Smooth muscle cell (in vitro differentiated cells): Measurements from ENCODE around the gene ESRRB. TPM values are rescaled to one million over a fixed set of nuclear protein-coding genes. Genes with fewer than 3 reads are reported as not detected.
A peak's percentile ranks its signal among the peaks of the same experiment; 100 is the strongest.

ENCODE experiments used
- DNase-seq: peaks from one replicate; lab custom pipeline; 2025; ENCODE audit not compliant: unreplicated experiment; lab: John Stamatoyannopoulos, UW
- H2AFZ ChIP-seq: fragments of 200-600 bp; sonication (generic); 2 replicates; pipeline ENCODE4 v1.6.0; 2016; ENCODE audit warnings: antibody characterized with exemption, low read depth, mild to moderate bottlenecking
- H3F3A ChIP-seq: fragments of 200-600 bp; sonication (generic); 2 replicates; pipeline ENCODE4 v1.6.0; 2017; ENCODE audit warnings: antibody characterized with exemption, low read depth
- H3K27ac ChIP-seq: fragments of 200-600 bp; sonication (generic); 2 replicates; pipeline ENCODE4 v1.5.1; 2016; ENCODE audit warnings: low read depth, mild to moderate bottlenecking
- H3K27me3 ChIP-seq: fragments of 200-600 bp; sonication (generic); 2 replicates; pipeline ENCODE4 v1.6.1; 2016; ENCODE audit warnings: low read depth, mild to moderate bottlenecking
- H3K36me3 ChIP-seq: fragments of 200-600 bp; sonication (generic); 2 replicates; pipeline ENCODE4 v1.5.1; 2016; ENCODE audit warnings: low read depth
- H3K4me1 ChIP-seq: fragments of 200-600 bp; sonication (generic); 2 replicates; pipeline ENCODE4 v1.5.1; 2016; ENCODE audit warnings: low read depth
- H3K4me2 ChIP-seq: fragments of 200-600 bp; sonication (generic); 2 replicates; pipeline ENCODE4 v1.6.0; 2016; ENCODE audit warnings: mild to moderate bottlenecking
- H3K4me3 ChIP-seq: fragments of 200-600 bp; sonication (generic); 2 replicates; pipeline ENCODE4 v1.5.1; 2016; ENCODE audit warnings: mild to moderate bottlenecking
- H3K79me2 ChIP-seq: fragments of 200-600 bp; sonication (generic); 2 replicates; pipeline ENCODE4 v1.6.0; 2016; ENCODE audit warnings: low read depth, mild to moderate bottlenecking
- H3K9ac ChIP-seq: fragments of 200-600 bp; sonication (generic); 2 replicates; pipeline ENCODE4 v1.6.0; 2016; ENCODE audit warnings: low read depth
- H3K9me3 ChIP-seq: fragments of 200-600 bp; sonication (generic); replicated peaks from 2 replicates; pipeline ENCODE4 v1.5.1; 2016; ENCODE audit warnings: low read depth
- H4K20me1 ChIP-seq: fragments of 200-600 bp; sonication (generic); 2 replicates; pipeline ENCODE4 v1.6.0; 2016; ENCODE audit warnings: low read depth
- WGBS: methylation state at CpG from one replicate; pipeline ENCODE4 v1.1.7; 2016; ENCODE audit warnings: low lambda C conversion rate; 5-methylcytosine and 5-hydroxymethylcytosine counted together
- polyA plus RNA-seq: library from polyadenylated mRNA; unstranded; fragments of >200 nt; fragmentation: Nextera tagmentation; extraction: Ambion mirVana; gene quantifications from 2 replicates; pipeline ENCODE4 v1.2.1, GENCODE V29; 2016
- total RNA-seq: library from RNA; depleted of rRNA; stranded (reverse); fragments of >200 nt; gene quantifications from 2 replicates; pipeline ENCODE4 v1.2.3, GENCODE V29; 2014
- TF ChIP-seq, protein P1 (sequence below): fragments of 200-600 bp; sonication (generic); IDR thresholded peaks from 2 replicates; pipeline ENCODE4 v1.5.1; 2017; ENCODE audit warnings: borderline replicate concordance, mild to moderate bottlenecking, antibody characterized with exemption; ENCODE audit not compliant: insufficient read depth, poor library complexity, severe bottlenecking

Gene ESRRB
- total and polyA plus RNA-seq, 2 experiments from 2014 or later, result 0.72 TPM; not detected in 1

- H4K20me1 ChIP-seq, result no peaks in the 10 kb centered on the region
- H3K4me3 ChIP-seq, result no peak overlapping the region
- no peaks in the 10 kb centered on the region for H3K79me2 ChIP-seq
- H3K9me3 ChIP-seq, result no peaks in the 10 kb centered on the region
- no peak for DNase-seq
- TF ChIP-seq, protein P1, sequence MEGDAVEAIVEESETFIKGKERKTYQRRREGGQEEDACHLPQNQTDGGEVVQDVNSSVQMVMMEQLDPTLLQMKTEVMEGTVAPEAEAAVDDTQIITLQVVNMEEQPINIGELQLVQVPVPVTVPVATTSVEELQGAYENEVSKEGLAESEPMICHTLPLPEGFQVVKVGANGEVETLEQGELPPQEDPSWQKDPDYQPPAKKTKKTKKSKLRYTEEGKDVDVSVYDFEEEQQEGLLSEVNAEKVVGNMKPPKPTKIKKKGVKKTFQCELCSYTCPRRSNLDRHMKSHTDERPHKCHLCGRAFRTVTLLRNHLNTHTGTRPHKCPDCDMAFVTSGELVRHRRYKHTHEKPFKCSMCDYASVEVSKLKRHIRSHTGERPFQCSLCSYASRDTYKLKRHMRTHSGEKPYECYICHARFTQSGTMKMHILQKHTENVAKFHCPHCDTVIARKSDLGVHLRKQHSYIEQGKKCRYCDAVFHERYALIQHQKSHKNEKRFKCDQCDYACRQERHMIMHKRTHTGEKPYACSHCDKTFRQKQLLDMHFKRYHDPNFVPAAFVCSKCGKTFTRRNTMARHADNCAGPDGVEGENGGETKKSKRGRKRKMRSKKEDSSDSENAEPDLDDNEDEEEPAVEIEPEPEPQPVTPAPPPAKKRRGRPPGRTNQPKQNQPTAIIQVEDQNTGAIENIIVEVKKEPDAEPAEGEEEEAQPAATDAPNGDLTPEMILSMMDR, result no peak
- no peak overlapping the region for H2AFZ ChIP-seq
- 70% methylated on average over 10 of the region's 10 CpGs for WGBS
- H3F3A ChIP-seq, result no peaks in the 10 kb centered on the region
- H3K27me3 ChIP-seq, result no peaks in the 10 kb centered on the region
- no peaks in the 10 kb centered on the region for H3K36me3 ChIP-seq
- H3K27ac ChIP-seq, result no peak overlapping the region
- H3K4me2 ChIP-seq, result no peak overlapping the region
- H3K4me1 ChIP-seq, result peaks cover 9% of the 10 kb centered on the region
- no peak overlapping the region for H3K9ac ChIP-seq
Observed at GRCh38 chr14:76541594-76542219, 165.8 kb downstream of the ESRRB start.

GRCh38 chr14:76546426-76547221 lies 170.7 kb downstream of the ESRRB start:
- Histone ChIP-seq H3K4me3 (no peak overlapping the region), H3K9me3 (no peaks in the 10 kb centered on the region), H3F3A (no peaks in the 10 kb centered on the region), H3K4me1 (peaks cover 7% of the 10 kb centered on the region), H3K36me3 (no peaks in the 10 kb centered on the region), H3K9ac (no peak overlapping the region), H3K4me2 (no peak overlapping the region), H3K27me3 (no peaks in the 10 kb centered on the region), H2AFZ (no peak overlapping the region), H3K27ac (no peak overlapping the region), H3K79me2 (no peaks in the 10 kb centered on the region), H4K20me1 (no peaks in the 10 kb centered on the region)
- no peak for DNase-seq
- TF ChIP-seq, protein P1, result peak; percentile 69
- 61% methylated on average over 10 of the region's 10 CpGs for WGBS

- H3K4me3 ChIP-seq, result no peak overlapping the region
- WGBS, result 89% methylated on average over 8 of the region's 8 CpGs
- H3K79me2 ChIP-seq, result no peaks in the 10 kb centered on the region
- no peak for DNase-seq
- no peaks in the 10 kb centered on the region for H4K20me1 ChIP-seq
- no peak overlapping the region for H3K9ac ChIP-seq
- TF ChIP-seq, protein P1, result no peak
- H3K36me3 ChIP-seq, result no peaks in the 10 kb centered on the region
- H3K4me2 ChIP-seq, result no peak overlapping the region
- H3F3A ChIP-seq, result no peaks in the 10 kb centered on the region
- no peaks in the 10 kb centered on the region for H3K9me3 ChIP-seq
- no peak overlapping the region for H2AFZ ChIP-seq
- H3K27ac ChIP-seq, result no peak overlapping the region
- no peaks in the 10 kb centered on the region for H3K27me3 ChIP-seq
- H3K4me1 ChIP-seq, result no peaks in the 10 kb centered on the region
Observed at GRCh38 chr14:76547831-76548230, 171.9 kb downstream of the ESRRB start.
